ENCODE results near the gene TM4SF4. TPM values are rescaled to one million over a fixed set of nuclear protein-coding genes. Genes with fewer than 3 reads are reported as not detected.

Gene TM4SF4
- total RNA-seq, 1 experiment from 2014 or later = not detected

GRCh38 chr3:149428087-149428486 is 46.4 kb upstream of the TM4SF4 start:
- no TSS peak for BruUV-seq (replicated peaks)
- intact Hi-C loops (cut with micrococcal nuclease; ENCODE audit: unreplicated experiment) = no loop called here
- POLR2A ChIA-PET (ENCODE audit: unreplicated experiment) = interaction anchor here (0.6 kb wide), 1 partner anchor 73 kb away, joined by 4 read pairs; no protein-coding TSS in a partner anchor

GRCh38 chr3:149430216-149430615 is 44.3 kb upstream of the TM4SF4 start:
- POLR2A ChIA-PET (ENCODE audit: unreplicated experiment) = interaction anchor here (0.7 kb wide), 2 partner anchors 28 to 106 kb away, joined by 5 to 21 read pairs; no protein-coding TSS in a partner anchor
- H3K9me3 ChIP-seq (ENCODE audit: insufficient read depth, low read depth) = no peaks in the 10 kb centered on the region; the same call in 1 of the 2 replicates
- BruUV-seq (replicated peaks) = no TSS peak

More at GRCh38 chr3:149428087-149428486, 46.4 kb upstream of the TM4SF4 start:
- Histone ChIP-seq H3K36me3 (ENCODE audit: low read depth) (no peaks in the 10 kb centered on the region), H3K4me2 (no peak overlapping the region), H3K27ac (no peak overlapping the region), H3K9me3 (ENCODE audit: insufficient read depth, low read depth) (no peaks in the 10 kb centered on the region; the same call in 1 of the 2 replicates), H3K9me2 (ENCODE audit: insufficient read depth) (no peaks in the 10 kb centered on the region), H4K20me1 (ENCODE audit: insufficient read depth) (no peaks in the 10 kb centered on the region), H3K4me3 (no peak overlapping the region), H3K79me2 (ENCODE audit: low read depth) (no peaks in the 10 kb centered on the region), H3F3A (ENCODE audit: insufficient read depth, low read depth) (no peaks in the 10 kb centered on the region), H3K27me3 (ENCODE audit: insufficient read depth, low read depth) (no peaks in the 10 kb centered on the region), H3K4me1 (replicated peaks; ENCODE audit: insufficient read depth) (no peaks in the 10 kb centered on the region), H2AFZ (no peak overlapping the region)
- no peak for DNase-seq
- CTCF ChIA-PET = no interaction called here
- TF ChIP-seq EZH2 (IDR thresholded peaks at IDR 0.05; ENCODE audit: low read depth) = no peak

DNA sequence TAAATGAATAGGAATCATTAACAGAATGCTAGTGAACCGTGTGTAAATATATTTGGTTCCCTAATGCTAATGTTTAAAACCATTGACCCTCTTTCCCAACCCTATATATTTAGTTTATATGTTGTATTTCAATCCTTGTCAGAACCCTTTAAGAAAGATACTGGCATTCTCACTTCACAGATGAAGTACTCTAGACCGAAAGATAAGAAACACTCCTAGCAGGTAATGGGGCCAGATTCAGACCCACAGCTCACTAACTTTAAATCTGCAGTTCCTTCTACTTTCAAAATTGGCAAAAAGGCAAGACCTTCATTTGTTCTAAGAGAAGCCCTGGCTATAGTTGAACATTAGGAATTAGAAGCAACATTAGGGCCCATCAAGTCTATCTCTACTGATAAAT is 42.3 kb upstream of the TM4SF4 start:
- ChIA-PET CTCF (no interaction called here), POLR2A (ENCODE audit: unreplicated experiment) (interaction anchor here (0.7 kb wide), 1 partner anchor 41 kb away, joined by 5 read pairs; no protein-coding TSS in a partner anchor)
- no TSS peak for BruUV-seq (replicated peaks)
- Histone ChIP-seq H2AFZ (no peak overlapping the region), H3K27me3 (ENCODE audit: insufficient read depth, low read depth) (no peaks in the 10 kb centered on the region), H3K9me2 (ENCODE audit: insufficient read depth) (no peaks in the 10 kb centered on the region), H3K36me3 (ENCODE audit: low read depth) (no peaks in the 10 kb centered on the region), H3F3A (ENCODE audit: insufficient read depth, low read depth) (no peaks in the 10 kb centered on the region), H3K4me3 (no peak overlapping the region), H4K20me1 (ENCODE audit: insufficient read depth) (no peaks in the 10 kb centered on the region), H3K79me2 (ENCODE audit: low read depth) (no peaks in the 10 kb centered on the region), H3K4me2 (no peak overlapping the region), H3K27ac (no peak overlapping the region), H3K4me1 (replicated peaks; ENCODE audit: insufficient read depth) (no peaks in the 10 kb centered on the region), H3K9me3 (ENCODE audit: insufficient read depth, low read depth) (no peaks in the 10 kb centered on the region; the same call in 1 of the 2 replicates)
- no peak for TF ChIP-seq CTCF (conservative IDR thresholded peaks at IDR 0.05)
- TF ChIP-seq EZH2 (IDR thresholded peaks at IDR 0.05; ENCODE audit: low read depth) = no peak
- DNase-seq = no peak
- intact Hi-C loops (cut with micrococcal nuclease; ENCODE audit: unreplicated experiment) = no loop called here

More at GRCh38 chr3:149430216-149430615, 44.3 kb upstream of the TM4SF4 start:
- no peak overlapping the region for H3K27ac ChIP-seq
- no peaks in the 10 kb centered on the region for H3K36me3 ChIP-seq (ENCODE audit: low read depth)
- no peaks in the 10 kb centered on the region for H3K4me1 ChIP-seq (replicated peaks; ENCODE audit: insufficient read depth)
- H3K4me2 ChIP-seq = no peak overlapping the region
- no peak for DNase-seq
- no peaks in the 10 kb centered on the region for H3K27me3 ChIP-seq (ENCODE audit: insufficient read depth, low read depth)
- H3K9me2 ChIP-seq (ENCODE audit: insufficient read depth) = no peaks in the 10 kb centered on the region
- intact Hi-C loops (cut with micrococcal nuclease; ENCODE audit: unreplicated experiment) = no loop called here
- CTCF ChIA-PET = no interaction called here
- H3K4me3 ChIP-seq = no peak overlapping the region
- no peak overlapping the region for H2AFZ ChIP-seq
- TF ChIP-seq EZH2 (IDR thresholded peaks at IDR 0.05; ENCODE audit: low read depth) (no peak), CTCF (conservative IDR thresholded peaks at IDR 0.05) (no peak)
- H4K20me1 ChIP-seq (ENCODE audit: insufficient read depth) = no peaks in the 10 kb centered on the region
- H3F3A ChIP-seq (ENCODE audit: insufficient read depth, low read depth) = no peaks in the 10 kb centered on the region
- no peaks in the 10 kb centered on the region for H3K79me2 ChIP-seq (ENCODE audit: low read depth)

All from PC-9 (cell line).